Osteocyte (in vitro differentiated cells): Measurements from ENCODE around the gene SELENOV. TPM values are rescaled to one million over a fixed set of nuclear protein-coding genes. Genes with fewer than 3 reads are reported as not detected.
"Not testable (repeated sequence)": the region's sequence is repeated elsewhere in the genome, so short reads cannot be mapped to it uniquely, and the experiment has no call there.

ENCODE experiments used
- DNase-seq: peaks from one replicate; pipeline ENCODE4 v3.0.0; 2021; ENCODE audit warnings: mixed read lengths; ENCODE audit not compliant: unreplicated experiment; ENCODE audit errors: extremely low spot score
- H3K27ac Mint-ChIP-seq: one replicate; pipeline ENCODE4 v1.8.0; 2021; ENCODE audit warnings: mild to moderate bottlenecking, mixed read lengths; ENCODE audit not compliant: unreplicated experiment
- H3K27me3 Mint-ChIP-seq: one replicate; pipeline ENCODE4 v1.8.0; 2021; ENCODE audit warnings: mixed read lengths; ENCODE audit not compliant: unreplicated experiment
- H3K36me3 Mint-ChIP-seq: one replicate; pipeline ENCODE4 v1.8.0; 2021; ENCODE audit warnings: mixed read lengths; ENCODE audit not compliant: unreplicated experiment
- H3K4me1 Mint-ChIP-seq: one replicate; pipeline ENCODE4 v1.8.0; 2021; ENCODE audit warnings: mixed read lengths; ENCODE audit not compliant: unreplicated experiment
- H3K4me3 Mint-ChIP-seq: one replicate; pipeline ENCODE4 v1.8.0; 2021; ENCODE audit warnings: mild to moderate bottlenecking, moderate library complexity, mixed read lengths; ENCODE audit not compliant: unreplicated experiment
- H3K9me3 Mint-ChIP-seq: one replicate; pipeline ENCODE4 v1.8.0; 2021; ENCODE audit warnings: mixed read lengths; ENCODE audit not compliant: unreplicated experiment
- CTCF ChIP-seq: fragments of 200-600 bp; sonication (generic); IDR thresholded peaks from 2 replicates; pipeline ENCODE4 v1.5.0; 2021; ENCODE audit warnings: antibody characterized with exemption, mild to moderate bottlenecking, moderate library complexity
- total RNA-seq: library from RNA; stranded (reverse); gene quantifications from 2 replicates; pipeline ENCODE4 v1.2.1, GENCODE V29; 2021

The SELENOV gene
- total RNA-seq, 1 donor from 2014 or later: not detected

DNA sequence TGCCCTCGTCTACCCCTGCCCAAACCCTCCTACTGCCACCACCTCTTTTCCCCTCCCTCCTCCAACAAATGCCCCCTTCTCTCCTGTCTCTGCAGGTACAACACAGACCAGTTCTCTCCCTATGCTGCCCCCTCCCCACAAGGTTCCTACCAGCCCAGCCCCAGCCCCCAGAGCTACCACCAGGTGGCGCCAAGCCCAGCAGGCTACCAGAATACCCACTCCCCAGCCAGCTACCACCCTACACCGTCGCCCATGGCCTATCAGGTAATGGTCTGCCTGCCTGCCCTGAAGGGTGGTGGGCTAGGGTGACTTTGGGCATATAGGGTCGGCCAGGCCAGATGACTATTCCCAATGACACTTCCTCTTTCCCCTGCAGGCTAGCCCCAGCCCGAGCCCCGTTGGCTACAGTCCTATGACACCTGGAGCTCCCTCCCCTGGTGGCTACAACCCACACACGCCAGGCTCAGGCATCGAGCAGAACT lies 40.8 kb upstream of the SELENOV start:
- H3K9me3 Mint-ChIP-seq: no peaks in the 10 kb centered on the region
- DNase-seq: peak; percentile 89
- no peaks in the 10 kb centered on the region for H3K27me3 Mint-ChIP-seq
- peak; percentile 80 for TF ChIP-seq CTCF
- H3K4me3 Mint-ChIP-seq: no peak overlapping the region
- H3K27ac Mint-ChIP-seq: peak overlapping the region; percentile 28
- H3K4me1 Mint-ChIP-seq: no peaks in the 10 kb centered on the region
- H3K36me3 Mint-ChIP-seq: peaks cover 37% of the 10 kb centered on the region

DNA sequence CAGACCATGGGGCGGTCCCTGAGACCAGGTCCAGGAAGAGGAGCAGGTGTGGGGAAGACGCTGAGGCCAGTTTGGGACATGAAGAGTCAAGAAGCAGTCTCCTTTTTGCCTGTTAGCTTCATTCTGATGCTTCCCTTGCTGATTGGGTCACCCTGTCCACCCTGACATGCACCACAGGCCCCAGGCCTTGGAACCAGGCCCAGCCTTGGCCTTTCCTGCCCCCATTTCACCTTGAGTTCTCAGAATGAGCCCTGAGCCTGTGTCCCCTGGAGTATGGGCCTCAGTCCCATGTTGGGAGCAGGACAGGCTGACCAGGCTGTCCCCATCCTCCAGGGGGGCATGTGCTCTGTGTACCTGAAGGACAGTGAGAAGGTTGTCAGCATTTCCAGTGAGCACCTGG lies 39.2 kb upstream of the SELENOV start:
- DNase-seq: no peak
- H3K36me3 Mint-ChIP-seq: peaks cover 26% of the 10 kb centered on the region

GRCh38 chr19:39479319-39479801 lies 35.6 kb upstream of the SELENOV start:
- peak overlapping the region; percentile 96 for H3K27ac Mint-ChIP-seq
- peaks cover 14% of the 10 kb centered on the region for H3K36me3 Mint-ChIP-seq
- H3K4me1 Mint-ChIP-seq: peaks cover 19% of the 10 kb centered on the region
- H3K4me3 Mint-ChIP-seq, DNase-seq, H3K9me3 Mint-ChIP-seq, H3K27me3 Mint-ChIP-seq: not testable (repeated sequence)

More for the DNA sequence above, 39.2 kb upstream of the SELENOV start:
- Mint-ChIP-seq H3K4me3 (no peak overlapping the region), H3K27ac (no peak overlapping the region), H3K9me3 (no peaks in the 10 kb centered on the region), H3K27me3 (no peaks in the 10 kb centered on the region), H3K4me1 (peaks cover 7% of the 10 kb centered on the region)
- no peak for TF ChIP-seq CTCF

GRCh38 chr19:39479916-39480315 lies 35.0 kb upstream of the SELENOV start:
- no peak for DNase-seq
- H3K4me1 Mint-ChIP-seq: peaks cover 19% of the 10 kb centered on the region
- no peaks in the 10 kb centered on the region for H3K9me3 Mint-ChIP-seq
- H3K27ac Mint-ChIP-seq: peak overlapping the region; percentile 96
- TF ChIP-seq CTCF: no peak
- H3K36me3 Mint-ChIP-seq: peaks cover 10% of the 10 kb centered on the region
- peak overlapping the region; percentile 80 for H3K4me3 Mint-ChIP-seq
- no peaks in the 10 kb centered on the region for H3K27me3 Mint-ChIP-seq

GRCh38 chr19:39480337-39481228 lies 34.4 kb upstream of the SELENOV start, which contains the start of gene TIMM50:
Gene TIMM50 (plus strand): TSS chr19:39480838. CDS start chr19:39480854, 16 bp downstream.
- peak within 1 kb of the TSS; percentile 80 for H3K4me3 Mint-ChIP-seq
- peaks cover 19% of the 10 kb centered on the region for H3K4me1 Mint-ChIP-seq
- TF ChIP-seq CTCF: no peak
- H3K9me3 Mint-ChIP-seq: no peaks in the 10 kb centered on the region
- peaks cover 6% of the 10 kb centered on the region for H3K36me3 Mint-ChIP-seq
- no peaks in the 10 kb centered on the region for H3K27me3 Mint-ChIP-seq
- peak; percentile 99 for DNase-seq
- H3K27ac Mint-ChIP-seq: peak within 1 kb of the TSS; percentile 96
